Heart right ventricle (tissue), 16 donors: ENCODE measurements around the gene GLIPR1. TPM values are rescaled to one million over a fixed set of nuclear protein-coding genes. Genes with fewer than 3 reads are reported as not detected.

ENCODE experiments used
- ATAC-seq, 8 donors: fragments of 200-7000 bp; cut with Tn5 transposase; one replicate each; pipeline ENCODE4 v1.9.1; 2020; ENCODE audit warnings: mild to moderate bottlenecking in 8 of 8, moderate library complexity in 8 of 8, moderate number of reproducible peaks in 1 of 8
- DNase-seq, 2 donors: peaks; one replicate each; pipeline ENCODE4 v3.0.0-alpha.2; 2020
- H3K27ac ChIP-seq, 10 donors: fragments of 200-600 bp; sonication (generic) in 2 of 10; one replicate each; pipeline versions ENCODE4 v1.5.0 to v1.8.0; 2020 to 2022; ENCODE audit warnings: mild to moderate bottlenecking in 3 of 10
- H3K27me3 ChIP-seq, 7 donors: fragments of 200-600 bp; one replicate each; pipeline ENCODE4 v1.8.0; 2021 to 2022; ENCODE audit warnings: mild to moderate bottlenecking in 2 of 7
- H3K36me3 ChIP-seq, 9 donors: fragments of 200-600 bp; sonication (generic) in 1 of 9; one replicate each; pipeline versions ENCODE4 v1.5.0 to v1.8.0; 2020 to 2022; ENCODE audit warnings: mild to moderate bottlenecking in 2 of 9
- H3K4me1 ChIP-seq, 9 donors: fragments of 200-600 bp; sonication (generic) in 1 of 9; one replicate each; pipeline versions ENCODE4 v1.5.0 to v1.8.0; 2020 to 2022; ENCODE audit warnings: mild to moderate bottlenecking in 4 of 9
- H3K4me3 ChIP-seq, 10 donors: fragments of 200-600 bp; sonication (generic) in 2 of 10; one replicate each; pipeline versions ENCODE4 v1.5.0 to v1.8.0; 2020 to 2022; ENCODE audit warnings: mild to moderate bottlenecking in 7 of 10, moderate library complexity in 2 of 10
- H3K9me3 ChIP-seq, 11 donors: fragments of 200-600 bp in 10 of 11; sonication (generic) in 2 of 11; one replicate each; pipeline versions ENCODE4 v1.5.0 to v1.8.0; 2013 to 2022; ENCODE audit warnings: mild to moderate bottlenecking in 2 of 11, control low read depth in 1 of 11, moderate library complexity in 1 of 11
- WGBS, 2 donors: extraction: QIAGEN DNeasy Blood & Tissue Kit; methylation state at CpG; one replicate each; pipeline ENCODE4 v1.1.7; 2013; ENCODE audit warnings: inconsistent platforms in 1 of 2; 5-methylcytosine and 5-hydroxymethylcytosine counted together
- intact Hi-C, 10 donors: fragments of 100-400 bp; cut with DNase I; formaldehyde crosslinking; loops; one replicate each; pipeline versions ENCODE4 v1.11.1 to v1.14.2; 2022
- polyA plus RNA-seq, 2 donors: library from polyadenylated mRNA; stranded (reverse); fragments of 200-250 nt; gene quantifications; one replicate each; pipeline ENCODE4 v1.2.3, GENCODE V29; 2013
- total RNA-seq, 10 donors: library from RNA; stranded (reverse); fragmentation: NEBNext Ultra II Directional in 3 of 10; extraction: Animal tissue kit (Norgen Biotek cat#: 25700) in 3 of 10; gene quantifications; one replicate each; pipeline versions ENCODE4 v1.2.1 to v1.2.4, GENCODE V29; 2021 to 2023
- TF ChIP-seq, protein P1 (sequence below), 9 donors: fragments of 200-600 bp; sonication (generic) in 2 of 9; IDR thresholded peaks; one replicate each; pipeline versions ENCODE4 v1.5.0 to v1.8.0; 2021 to 2022; ENCODE audit warnings: antibody characterized with exemption in 9 of 9, mild to moderate bottlenecking in 5 of 9, moderate library complexity in 1 of 9
- donor health status: Arrhythmogenic right ventricular cardiomyopathy.
- donor health status: ischemic (EF 13 %, LVEDD 7.1; RV severe dilation, severe dysfunction).
- donor health status: healthy with polysubstance abuse.
- donor health status: DM: no; HTN: yes; CAD: no.
- donor health status: DM: no; HTN: no; CAD: no.
- donor health status: ischemic (EF 25% LVEDD 6.9; RV normal size, moderate dysfunction).
- donor health status: ischemic (EF 25% LVEDD 5.7; RV mildly dilated, moderate dysfunction).
- donor health status: healthy.
- donor health status: DM: yes; HTN: yes; CAD: no.
- donor health status: Ischemic cardiomyopathy.
- donor health status: ischemic (EF 35%, LVEDD 5.7; RV mildly dilated, moderate dysfunction).
- donor health status: nonischemic (EF 11% LVEDD 7.7; RV severe dilation, severe dysfunction).
- donor health status: DM: yes; HTN: yes; CAD: no.
- donor health status: PGD.
- donor health status: ischemic (EF 29% LVEDD 5.4; RV normal size, mild dysfunction).
- donor health status: nonischemic (EF 23%, LVEDD 6.1; RV moderate dilation, normal function).

The GLIPR1 gene
- total and polyA plus RNA-seq, 12 donors, result 2.0 to 25.6 (median 4.6) TPM

DNA sequence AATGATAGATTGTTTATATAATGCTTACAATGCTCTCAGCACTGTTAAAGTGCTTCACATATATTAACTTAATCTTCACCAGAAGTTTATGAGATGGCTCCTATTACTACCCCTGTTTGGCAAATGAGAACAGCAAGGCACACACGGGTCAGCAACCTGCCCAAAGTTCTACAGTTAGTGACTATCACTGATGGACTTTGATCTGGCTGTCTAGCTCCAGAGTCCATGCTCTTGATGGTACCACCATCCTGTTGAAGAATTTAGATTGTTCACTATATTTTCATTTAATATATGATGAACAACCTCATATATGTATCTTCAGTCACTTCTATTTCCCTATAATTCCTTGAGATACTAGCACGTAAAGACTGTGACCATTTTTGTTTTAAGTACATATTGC lies 10.6 kb downstream of the GLIPR1 start:
- intact Hi-C loops, result no loop called here
- Histone ChIP-seq H3K27ac (no peak overlapping the region), H3K4me3 (no peak overlapping the region), H3K27me3 (no peaks in the 10 kb centered on the region), H3K9me3 (no peaks in the 10 kb centered on the region), H3K4me1 (peaks cover 0 to 31% (median 0%) of the 10 kb centered on the region in 9 donors), H3K36me3 (peaks cover 0 to 89% (median 3%) of the 10 kb centered on the region in 9 donors)
- no peak for ATAC-seq
- WGBS, 2 donors, result 87 to 90% methylated on average over 2 of the region's 2 CpGs
- TF ChIP-seq, protein P1, sequence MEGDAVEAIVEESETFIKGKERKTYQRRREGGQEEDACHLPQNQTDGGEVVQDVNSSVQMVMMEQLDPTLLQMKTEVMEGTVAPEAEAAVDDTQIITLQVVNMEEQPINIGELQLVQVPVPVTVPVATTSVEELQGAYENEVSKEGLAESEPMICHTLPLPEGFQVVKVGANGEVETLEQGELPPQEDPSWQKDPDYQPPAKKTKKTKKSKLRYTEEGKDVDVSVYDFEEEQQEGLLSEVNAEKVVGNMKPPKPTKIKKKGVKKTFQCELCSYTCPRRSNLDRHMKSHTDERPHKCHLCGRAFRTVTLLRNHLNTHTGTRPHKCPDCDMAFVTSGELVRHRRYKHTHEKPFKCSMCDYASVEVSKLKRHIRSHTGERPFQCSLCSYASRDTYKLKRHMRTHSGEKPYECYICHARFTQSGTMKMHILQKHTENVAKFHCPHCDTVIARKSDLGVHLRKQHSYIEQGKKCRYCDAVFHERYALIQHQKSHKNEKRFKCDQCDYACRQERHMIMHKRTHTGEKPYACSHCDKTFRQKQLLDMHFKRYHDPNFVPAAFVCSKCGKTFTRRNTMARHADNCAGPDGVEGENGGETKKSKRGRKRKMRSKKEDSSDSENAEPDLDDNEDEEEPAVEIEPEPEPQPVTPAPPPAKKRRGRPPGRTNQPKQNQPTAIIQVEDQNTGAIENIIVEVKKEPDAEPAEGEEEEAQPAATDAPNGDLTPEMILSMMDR (IDR thresholded peaks at IDR 0.05), result no peak
- no peak for DNase-seq

DNA sequence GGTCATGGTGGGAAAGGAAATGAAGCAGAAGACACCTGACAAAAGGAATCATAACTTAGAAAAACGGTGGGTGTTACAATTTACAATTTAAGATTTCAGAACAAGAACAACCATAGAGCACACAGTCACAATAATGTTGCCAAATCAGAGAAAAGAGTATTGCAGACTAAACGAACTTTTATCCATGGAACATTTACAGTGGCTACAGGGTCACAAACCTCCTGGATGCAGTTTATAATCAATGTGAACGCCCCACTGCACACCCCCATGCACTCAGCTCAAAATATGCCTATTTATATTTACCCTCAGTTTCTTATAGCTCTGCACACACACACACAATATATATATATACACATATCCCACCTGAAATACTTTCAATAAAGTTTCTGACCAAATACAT lies 22.9 kb downstream of the GLIPR1 start:
- 67 to 81% methylated on average over 3 of the region's 3 CpGs for WGBS, 2 donors
- Histone ChIP-seq H3K4me3 (no peak overlapping the region), H3K27ac (no peak overlapping the region), H3K27me3 (no peaks in the 10 kb centered on the region), H3K4me1 (peaks cover 0 to 7% (median 3%) of the 10 kb centered on the region in 9 donors), H3K36me3 (peaks cover 0 to 98% (median 35%) of the 10 kb centered on the region in 9 donors), H3K9me3 (no peaks in the 10 kb centered on the region)
- TF ChIP-seq, protein P1 (IDR thresholded peaks at IDR 0.05), result no peak
- ATAC-seq (no peak), DNase-seq (no peak)
- intact Hi-C loops, result loop anchor here in 3 of 10 donors (5.0 to 10.0 kb wide), 4 partner anchors 109 to 169 kb away; partner anchors contain the start of genes CAPS2 (in 2 of the 3), GLIPR1L1 (in 2 of the 3) and GLIPR1L2 (in 1 of the 3)

DNA sequence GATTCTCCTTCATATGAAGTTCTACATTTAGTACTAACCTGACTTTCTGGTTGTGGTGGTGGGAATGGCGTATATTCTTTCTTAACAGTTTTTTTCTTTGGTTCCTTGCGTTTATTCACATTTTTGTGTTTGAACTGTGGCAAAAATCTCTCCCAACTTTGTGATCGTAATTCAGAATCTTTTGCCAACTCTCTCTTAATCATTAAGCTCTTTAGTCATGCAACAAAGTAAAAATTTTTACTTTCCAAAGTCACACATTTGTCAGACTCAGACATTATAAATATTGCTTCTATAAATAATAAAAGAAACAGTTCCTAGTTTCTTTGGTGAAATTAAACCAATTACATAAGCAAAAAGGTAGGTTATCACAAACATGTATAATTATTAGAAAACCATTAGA lies 23.3 kb downstream of the GLIPR1 start:
- 93 to 94% methylated on average over 3 of the region's 3 CpGs for WGBS, 2 donors
- TF ChIP-seq, protein P1 (IDR thresholded peaks at IDR 0.05), result no peak
- H3K36me3 ChIP-seq, result peaks cover 0 to 94% (median 34%) of the 10 kb centered on the region in 9 donors
- intact Hi-C loops, result loop anchor here in 3 of 10 donors (5.0 to 10.0 kb wide), 4 partner anchors 109 to 169 kb away; partner anchors contain the start of genes CAPS2 (in 2 of the 3), GLIPR1L1 (in 2 of the 3) and GLIPR1L2 (in 1 of the 3)
- no peak for ATAC-seq
- no peaks in the 10 kb centered on the region for H3K9me3 ChIP-seq
- no peak overlapping the region for H3K4me3 ChIP-seq
- H3K27me3 ChIP-seq, result no peaks in the 10 kb centered on the region
- DNase-seq, result no peak
- no peak overlapping the region for H3K27ac ChIP-seq
- peaks cover 0 to 11% (median 6%) of the 10 kb centered on the region in 9 donors for H3K4me1 ChIP-seq

DNA sequence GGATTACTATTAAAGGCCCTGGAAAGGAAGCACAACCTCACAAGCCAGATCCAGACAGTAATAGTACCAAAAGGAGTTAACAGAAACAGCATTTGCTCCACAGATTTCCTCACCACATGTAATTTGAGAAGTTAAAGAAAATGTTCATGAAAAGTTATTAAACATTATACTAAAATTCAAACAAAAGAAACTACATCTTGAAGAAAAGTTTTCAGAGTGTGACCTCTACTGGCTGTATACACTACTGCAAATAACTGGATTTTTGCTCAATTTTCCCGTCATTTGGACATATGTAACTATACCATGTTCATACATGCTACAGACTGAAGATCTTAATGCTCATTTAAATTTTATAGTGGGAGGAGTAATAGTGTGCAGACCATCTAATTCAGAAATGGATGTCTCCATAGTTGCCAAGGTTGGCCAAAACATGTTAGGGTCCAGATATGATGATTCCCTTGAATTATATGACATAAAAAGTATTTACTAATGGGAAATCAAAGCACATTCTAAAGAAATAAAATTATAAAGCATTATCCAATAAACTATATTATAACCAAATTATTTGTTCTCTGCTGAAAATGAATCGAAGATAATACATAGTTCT lies 25.3 kb downstream of the GLIPR1 start:
- ATAC-seq, result no peak
- Histone ChIP-seq H3K27me3 (no peaks in the 10 kb centered on the region), H3K4me1 (peaks cover 0 to 29% (median 23%) of the 10 kb centered on the region in 9 donors), H3K9me3 (no peaks in the 10 kb centered on the region), H3K4me3 (no peak overlapping the region), H3K27ac (no peak overlapping the region), H3K36me3 (peaks cover 0 to 75% (median 25%) of the 10 kb centered on the region in 9 donors)
- TF ChIP-seq, protein P1 (IDR thresholded peaks at IDR 0.05), result peak in 8 of 9 donors; percentile 16 to 66 (median 58)
- no peak for DNase-seq
- WGBS, 2 donors, result 67 to 72% methylated on average over 2 of the region's 2 CpGs
- intact Hi-C loops, result loop anchor here in 5 of 10 donors (5.0 to 10.0 kb wide), 4 partner anchors 111 to 174 kb away; partner anchors contain the start of genes CAPS2 (in 5 of the 5), GLIPR1L1 (in 5 of the 5) and GLIPR1L2 (in 1 of the 5)
